ENCODE measurements around the gene HSF2.

HSF2 gene

DNA sequence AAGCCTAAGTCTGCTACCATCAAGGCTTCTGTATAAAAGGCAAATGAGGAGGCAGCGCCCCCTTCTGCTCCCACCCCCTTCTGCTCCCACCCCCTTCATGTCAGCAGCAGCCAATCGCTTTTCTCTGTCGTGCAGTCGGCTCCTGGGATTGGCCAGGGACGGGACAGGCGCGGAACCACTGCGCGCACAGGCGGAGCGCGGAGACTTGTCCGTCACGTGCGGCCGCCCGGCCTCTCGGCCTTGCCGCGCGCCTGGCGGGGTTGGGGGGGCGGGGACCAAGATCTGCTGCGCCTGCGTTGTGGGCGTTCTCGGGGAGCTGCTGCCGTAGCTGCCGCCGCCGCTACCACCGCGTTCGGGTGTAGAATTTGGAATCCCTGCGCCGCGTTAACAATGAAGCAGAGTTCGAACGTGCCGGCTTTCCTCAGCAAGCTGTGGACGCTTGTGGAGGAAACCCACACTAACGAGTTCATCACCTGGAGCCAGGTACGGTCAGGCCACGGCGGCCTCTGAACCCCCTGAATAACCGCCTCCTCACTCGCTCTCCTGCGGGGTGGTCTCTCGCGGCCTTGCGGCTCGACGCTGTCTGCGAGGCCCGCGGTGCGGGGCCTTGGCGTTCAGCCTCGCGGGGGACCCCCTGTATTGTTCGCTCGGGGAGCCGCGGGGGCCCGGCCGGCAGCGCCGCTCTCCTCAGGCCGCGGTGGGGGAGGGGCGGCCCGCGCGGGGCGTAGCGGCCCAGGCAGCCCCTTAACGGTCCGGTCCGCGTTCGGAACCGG lies at the start of gene HSF2:
HSF2 (plus strand) TSS at position 305 of the 773 bp plus-strand sequence; CDS start at position 391, 86 bp downstream.
- peak; percentile 99 for DNase-seq

DNA sequence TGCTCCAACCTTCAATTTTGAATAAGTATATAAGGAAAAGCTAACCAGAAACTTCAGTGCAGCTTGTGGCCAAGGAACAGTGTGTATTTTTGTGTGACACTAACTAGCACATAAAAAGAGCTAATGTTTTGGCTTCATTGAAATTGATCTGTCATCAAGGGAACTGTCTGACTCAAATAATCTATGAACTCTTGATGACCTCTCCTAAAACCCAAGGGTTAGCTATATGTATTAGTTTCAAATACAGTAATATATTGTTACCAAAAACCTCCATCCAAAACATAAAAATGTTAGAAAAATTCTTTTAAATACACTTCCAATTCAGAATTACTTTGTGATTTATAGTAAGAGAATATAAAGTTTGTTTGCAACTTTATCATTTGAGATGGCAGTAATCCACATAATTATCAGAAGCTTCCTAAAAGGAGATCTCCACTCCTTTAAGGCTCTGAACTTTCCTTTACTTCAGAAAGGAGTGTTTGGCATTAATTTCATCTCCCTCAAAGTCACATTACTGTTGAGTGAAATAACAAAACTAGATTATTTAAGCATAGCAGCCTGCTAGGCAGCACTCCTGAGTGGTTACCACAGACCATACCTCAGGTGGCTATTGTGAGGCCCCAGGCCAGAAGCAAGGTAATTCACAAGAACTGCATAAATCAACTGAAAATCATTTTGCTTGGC lies 46.3 kb upstream of the HSF2 start:
- peak; percentile 48 for DNase-seq

GRCh38 chr6:122360809-122361208 lies 38.6 kb upstream of the HSF2 start:
- DNase-seq = no peak

DNA sequence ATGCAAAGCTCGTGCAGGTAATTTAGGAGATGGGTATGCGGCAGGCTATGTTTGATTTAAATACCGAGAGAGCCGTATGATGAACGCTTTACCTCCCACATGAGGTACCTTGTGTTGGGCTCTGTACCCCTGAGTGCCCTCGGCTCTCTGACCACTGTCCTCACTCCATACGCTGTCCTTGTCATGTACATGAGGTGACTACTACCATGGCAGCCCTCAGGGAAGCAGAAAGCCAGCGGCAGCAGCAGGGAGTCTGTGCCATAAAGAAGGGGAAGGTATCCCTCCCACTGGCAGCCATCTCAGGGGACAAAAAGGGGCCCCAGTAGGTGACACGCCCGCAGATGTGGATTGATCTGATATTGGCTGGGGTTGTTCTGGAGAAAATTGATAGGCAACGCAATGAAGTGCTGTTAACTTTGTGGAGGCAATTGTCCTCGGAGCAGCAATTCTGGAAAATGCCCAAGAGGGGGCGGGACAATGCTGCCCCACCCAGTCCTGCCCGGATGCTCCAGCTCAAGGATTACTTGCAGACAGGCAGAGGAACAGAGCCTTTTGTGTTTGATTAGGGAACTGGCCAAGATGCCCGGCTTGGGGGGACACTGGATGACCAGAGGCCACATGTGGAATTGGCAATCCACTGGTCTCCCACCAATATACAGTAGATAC lies 38.0 kb upstream of the HSF2 start:
- DNase-seq = no peak

DNA sequence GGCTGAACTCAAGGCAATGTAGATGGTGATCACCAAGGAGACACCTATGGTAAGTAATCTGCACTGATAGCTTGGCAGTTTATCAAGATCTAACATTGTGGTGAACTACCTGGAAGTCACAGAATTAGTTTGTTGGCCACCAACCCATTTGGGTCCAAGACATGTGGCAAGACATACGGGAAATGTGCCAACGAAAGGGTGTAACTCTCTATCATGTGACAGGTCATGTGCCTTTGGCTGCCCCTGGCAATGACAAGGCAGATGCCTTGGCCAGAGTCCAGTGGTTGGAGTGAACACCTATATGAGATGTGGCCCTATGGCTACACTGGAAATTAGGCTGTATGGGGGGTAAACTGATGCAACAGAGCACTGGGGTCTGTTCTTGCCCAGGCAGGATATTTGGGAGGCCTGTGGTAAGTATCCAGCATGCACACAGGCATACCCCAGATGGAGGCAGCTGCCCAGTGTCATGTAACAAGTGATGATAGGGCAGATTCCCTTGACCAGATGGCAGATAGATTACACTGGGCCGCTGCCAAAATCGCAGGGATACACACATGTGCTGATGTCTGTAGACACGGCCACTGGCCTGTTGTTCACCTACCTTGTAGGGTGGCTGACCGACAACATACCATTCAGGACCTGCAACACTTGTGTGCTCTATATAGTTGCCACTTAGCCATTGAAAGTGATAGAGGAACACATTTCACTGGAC lies 35.5 kb upstream of the HSF2 start:
- no peak for DNase-seq

DNA sequence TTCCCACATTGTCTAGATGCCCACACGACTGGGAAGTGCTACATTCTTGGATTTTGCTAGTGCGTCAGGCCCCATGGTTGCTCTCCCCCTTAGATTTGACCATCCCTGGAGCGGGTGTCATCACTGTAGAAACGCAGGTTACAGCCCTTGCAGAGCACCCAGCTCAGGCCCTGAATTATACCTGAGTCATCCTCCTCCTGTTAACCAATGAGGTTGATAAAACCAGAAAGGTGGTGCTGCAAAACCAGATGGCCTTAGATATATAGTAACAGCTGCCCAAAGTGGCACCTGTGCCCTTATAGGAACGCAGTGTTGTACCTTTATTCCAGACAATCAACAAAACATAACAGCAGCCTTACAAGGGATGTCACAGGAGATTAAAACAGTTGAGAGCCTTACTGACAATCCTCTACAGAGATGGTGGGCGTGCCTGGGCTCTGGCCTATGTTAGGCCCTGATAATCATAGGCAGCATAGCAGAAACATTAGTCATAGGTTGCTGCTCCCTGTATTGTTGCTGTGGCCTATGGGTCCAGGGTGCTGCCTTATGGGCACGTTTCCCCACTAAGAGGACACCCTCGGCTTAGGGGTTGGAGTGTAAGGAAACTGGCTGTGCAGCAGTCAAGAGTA lies 33.6 kb upstream of the HSF2 start:
- DNase-seq = no peak

GRCh38 chr6:122367171-122367570 lies 32.3 kb upstream of the HSF2 start:
- DNase-seq = no peak

DNA sequence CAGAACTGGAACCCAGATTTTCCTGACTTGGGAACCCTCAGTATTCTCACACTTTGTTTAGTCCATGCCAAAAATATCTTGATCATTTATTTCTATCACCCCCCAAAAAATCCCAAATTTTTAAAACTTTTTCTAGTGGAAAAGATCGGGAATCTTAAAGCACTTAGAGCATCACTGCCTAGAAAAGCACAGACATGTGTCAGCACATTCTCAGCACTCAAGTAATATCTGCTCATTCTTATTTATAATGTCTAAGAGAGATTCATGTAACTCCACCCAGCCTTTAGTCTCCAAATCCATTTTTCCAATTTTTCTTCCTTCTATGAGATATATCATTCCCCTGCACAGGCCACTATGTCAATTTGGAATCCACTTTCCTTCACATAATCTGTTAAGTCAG lies 29.9 kb upstream of the HSF2 start:
- DNase-seq = no peak

GRCh38 chr6:122372647-122373046 lies 26.8 kb upstream of the HSF2 start:
- DNase-seq = no peak

DNA sequence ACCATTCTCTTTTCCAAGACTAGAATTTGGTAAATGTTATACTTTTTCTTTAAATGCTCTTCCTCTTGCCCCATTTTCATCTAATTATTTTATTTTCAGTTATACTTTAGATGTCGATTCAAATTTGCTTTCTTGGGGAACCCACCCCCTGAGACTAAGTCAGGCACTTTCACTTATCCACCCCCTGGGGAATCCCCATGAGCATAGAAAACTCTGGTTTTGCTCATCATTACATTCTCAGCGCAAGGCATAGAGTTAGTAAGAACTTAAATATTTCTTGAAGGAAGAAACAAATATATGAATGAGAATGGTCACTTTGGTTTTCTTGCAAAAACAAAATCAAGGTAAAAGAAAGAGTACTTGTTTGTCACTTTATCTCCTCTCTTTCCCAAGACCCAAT lies 25.1 kb upstream of the HSF2 start:
- DNase-seq = no peak

- DNase-seq = no peak
These were observed 23.2 kb upstream of the HSF2 start for GRCh38 chr6:122376246-122376645.

- DNase-seq = peak; percentile 59
These were observed 17.8 kb upstream of the HSF2 start for GRCh38 chr6:122381494-122382265.

DNA sequence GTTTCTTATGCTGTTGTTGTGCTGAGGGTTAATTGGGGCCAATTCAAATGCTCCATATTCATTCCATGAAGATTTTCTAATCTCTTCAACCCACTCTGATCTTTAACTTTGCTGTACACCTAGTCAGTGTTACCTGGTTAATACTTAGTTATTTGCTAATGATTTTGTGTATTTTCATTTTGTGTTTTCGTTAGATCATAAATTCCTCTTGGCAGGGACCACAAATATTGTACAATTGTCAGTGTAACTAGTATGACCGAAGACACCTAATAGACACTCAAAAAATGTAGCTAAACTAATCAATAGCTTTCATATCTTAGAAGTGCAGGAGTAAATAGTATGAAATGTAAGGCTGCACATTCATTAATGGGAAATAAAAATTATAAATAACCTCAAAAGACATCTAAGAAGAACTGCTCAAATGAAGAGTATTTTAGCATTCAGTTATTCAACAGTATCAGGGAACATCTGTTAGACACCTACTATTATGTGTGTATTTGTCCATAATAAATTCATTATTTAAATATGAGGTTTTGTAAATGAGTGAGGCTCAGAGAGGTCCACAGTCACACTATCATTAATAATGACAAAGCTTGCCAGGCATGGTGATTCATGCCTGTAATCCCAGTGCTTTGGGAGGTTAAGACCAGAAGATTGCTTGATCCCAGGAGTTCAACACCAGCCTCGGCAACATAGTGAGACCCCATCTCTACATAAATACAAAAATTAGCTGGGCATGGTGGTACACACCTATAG lies 13.4 kb upstream of the HSF2 start:
- DNase-seq = no peak

DNA sequence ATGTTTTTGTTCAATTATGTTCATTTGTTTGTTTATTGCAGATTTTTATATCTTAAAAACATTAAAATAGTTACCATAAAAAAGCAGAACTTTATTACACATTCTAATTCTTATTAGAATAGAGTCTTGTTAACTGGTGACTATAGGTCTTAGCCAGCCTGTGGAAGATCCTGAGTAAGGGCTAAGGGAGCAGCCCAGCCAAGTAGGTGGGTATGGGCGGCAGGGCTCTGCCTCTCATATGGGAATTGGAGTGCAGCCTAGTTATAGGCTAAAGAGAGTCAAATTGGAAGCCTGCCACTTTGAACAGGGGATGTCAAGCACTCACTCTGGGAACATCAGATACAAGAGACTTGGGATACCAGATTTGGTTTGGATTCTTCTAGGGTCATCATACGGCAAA lies 10.5 kb upstream of the HSF2 start:
- no peak for DNase-seq

DNA sequence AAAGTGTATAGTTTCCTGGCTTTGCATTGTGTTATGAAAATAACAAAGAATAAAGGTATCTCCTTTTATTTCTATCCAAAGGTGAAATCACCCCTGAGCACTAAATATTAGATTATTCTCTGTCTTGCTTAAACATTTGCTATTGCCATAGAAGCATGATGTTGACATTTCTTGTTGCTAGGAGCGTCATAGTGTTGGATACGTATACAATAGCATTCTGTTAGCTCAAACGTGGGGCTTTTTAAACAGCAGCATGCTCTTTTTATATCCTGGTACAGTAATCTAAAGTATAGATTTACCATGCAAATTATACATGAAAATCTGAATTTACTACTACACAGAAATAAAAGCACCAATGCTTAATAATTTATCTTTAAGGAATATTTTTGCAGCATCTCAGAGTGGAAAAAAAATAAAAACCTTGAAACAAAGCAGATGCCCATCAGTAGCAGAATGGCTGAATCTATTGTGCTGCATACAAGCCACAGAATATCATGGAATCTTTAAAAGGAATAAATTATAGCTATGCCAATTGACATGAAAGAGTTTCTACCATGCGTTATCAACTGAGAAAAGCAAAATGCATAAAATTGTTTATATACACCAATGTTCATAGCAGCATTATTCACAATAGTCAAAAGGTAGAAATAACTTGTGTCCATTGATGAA lies 9.6 kb upstream of the HSF2 start:
- DNase-seq = no peak

DNA sequence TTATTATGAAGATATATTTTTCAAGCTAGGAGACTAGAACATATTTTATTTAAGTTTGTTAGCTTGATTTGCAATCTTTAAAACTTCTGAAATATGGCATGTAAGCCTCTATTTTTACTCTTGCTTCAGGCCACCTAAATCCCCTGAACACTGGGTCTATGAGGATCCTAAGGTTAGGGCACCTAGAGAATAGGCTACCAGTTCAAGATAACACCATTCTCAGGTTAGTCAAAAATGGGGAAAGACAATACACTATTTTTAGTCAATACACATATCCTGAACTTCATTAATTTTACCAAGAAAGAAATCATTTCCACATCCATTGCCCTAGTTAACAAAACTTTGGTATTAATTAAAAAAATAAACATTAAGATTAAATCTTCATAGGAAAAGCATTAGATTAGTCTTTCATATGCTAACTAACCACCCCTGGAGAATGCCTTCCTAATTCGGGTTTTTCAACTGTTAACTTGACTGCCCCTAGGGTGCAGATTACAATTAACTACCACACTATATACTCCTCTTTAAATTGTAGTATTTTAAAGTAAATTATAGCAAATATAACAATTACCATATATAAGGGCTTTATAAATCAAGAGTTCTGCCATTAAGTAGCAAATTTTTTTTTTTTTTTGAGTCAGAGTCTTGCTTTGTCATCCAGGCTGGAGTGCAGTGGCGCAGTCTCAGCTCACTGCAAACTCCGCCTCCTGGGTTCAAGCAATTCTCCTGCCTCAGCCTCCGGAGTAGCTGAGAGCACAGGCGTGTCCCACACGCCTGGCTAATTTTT lies 6.7 kb upstream of the HSF2 start:
- no peak for DNase-seq

DNA sequence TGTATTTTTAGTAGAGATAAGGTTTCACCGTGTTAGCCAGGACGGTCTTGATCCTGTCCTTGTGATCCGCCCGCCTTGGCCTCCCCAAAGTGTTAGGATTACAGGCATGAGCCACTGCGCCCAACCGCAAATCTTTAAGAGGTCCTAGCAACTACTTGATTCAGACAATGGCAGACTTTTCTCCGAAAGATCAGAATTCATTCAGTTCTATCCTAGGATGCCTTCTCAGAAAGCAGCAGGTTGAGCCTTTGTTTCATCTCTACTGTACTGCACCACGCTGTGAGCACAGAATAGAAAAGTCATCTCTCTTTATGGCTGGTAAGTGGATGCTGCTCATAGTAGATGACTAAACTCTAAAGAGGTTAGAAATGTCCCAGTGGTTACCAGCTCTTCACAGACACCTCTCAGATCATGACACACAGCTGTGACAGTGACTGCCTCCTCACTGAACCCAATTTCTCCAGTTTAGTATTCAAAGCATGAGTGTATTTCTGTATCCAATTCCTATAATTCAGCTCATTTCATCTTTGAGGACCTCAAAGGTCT lies 6.0 kb upstream of the HSF2 start:
- DNase-seq = no peak

- no peak for DNase-seq
These were observed 5.4 kb upstream of the HSF2 start for GRCh38 chr6:122394016-122394415.

- no peak for DNase-seq
These were observed 451 bp upstream of the HSF2 start for GRCh38 chr6:122399055-122399347.

DNA sequence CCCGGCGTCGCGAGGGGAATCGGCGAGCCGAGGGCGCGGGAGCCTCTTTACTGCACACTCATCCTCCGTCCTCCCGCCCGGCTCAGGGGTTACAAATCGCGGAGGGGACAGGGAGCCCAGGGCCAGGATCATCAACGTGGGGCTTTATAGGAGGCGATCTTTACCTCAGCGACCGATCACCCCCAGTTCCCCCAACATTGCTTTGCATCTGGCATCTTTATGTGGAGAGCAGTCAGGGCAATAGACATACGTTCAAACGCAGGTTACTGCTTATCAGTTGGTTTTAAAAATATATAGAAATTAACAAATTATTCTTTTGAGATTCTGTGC lies 634 bp downstream of the HSF2 start:
- DNase-seq = no peak
